Neural cell (in vitro differentiated cells): ENCODE data around the gene SAPCD1. TPM values are rescaled to one million over a fixed set of nuclear protein-coding genes. Genes with fewer than 3 reads are reported as not detected.

Source experiments
- H2AFZ ChIP-seq: fragments of 200-600, 300-800 bp; sonication (generic), shearing (Covaris generic); 2 replicates; pipeline ENCODE4 v1.6.0; 2014; ENCODE audit warnings: low read depth, mild to moderate bottlenecking, antibody characterized with exemption, low read length, moderate library complexity
- H3F3A ChIP-seq: fragments of 200-600 bp; shearing (Covaris generic); 2 replicates; pipeline ENCODE4 v1.6.1; 2016; ENCODE audit warnings: mild to moderate bottlenecking, moderate library complexity, mixed read lengths, antibody characterized with exemption, low read length; ENCODE audit not compliant: insufficient read depth, poor library complexity, severe bottlenecking
- H3K27ac ChIP-seq: fragments of 200-600, 300-800 bp; sonication (generic), shearing (Covaris generic); 2 replicates; pipeline ENCODE4 v1.5.1; 2014; ENCODE audit warnings: mild to moderate bottlenecking, low read length, moderate library complexity
- H3K27me3 ChIP-seq: fragments of 300-800, 200-600 bp; sonication (generic), shearing (Covaris generic); 2 replicates; pipeline ENCODE4 v1.6.0; 2014; ENCODE audit warnings: mild to moderate bottlenecking, low read depth, low read length, moderate library complexity; ENCODE audit not compliant: insufficient read depth
- H3K36me3 ChIP-seq: fragments of 300-800, 200-600 bp; sonication (generic), shearing (Covaris generic); 2 replicates; pipeline ENCODE4 v1.5.1; 2014; ENCODE audit warnings: mild to moderate bottlenecking, antibody characterized with exemption, low read length, moderate library complexity; ENCODE audit not compliant: insufficient read depth
- H3K4me2 ChIP-seq: fragments of 300-800, 200-600 bp; sonication (generic), shearing (Covaris generic); 2 replicates; pipeline ENCODE4 v1.6.0; 2014; ENCODE audit warnings: mild to moderate bottlenecking, low read length
- H3K4me3 ChIP-seq: fragments of 300-800, 200-600 bp; sonication (generic), shearing (Covaris generic); 2 replicates; pipeline ENCODE4 v1.5.1; 2014; ENCODE audit warnings: mild to moderate bottlenecking, low read length, moderate library complexity
- H3K79me2 ChIP-seq: fragments of 200-600 bp; shearing (Covaris generic); replicated peaks from 2 replicates; pipeline ENCODE4 v1.6.0; 2014; ENCODE audit warnings: mild to moderate bottlenecking, low read length, moderate library complexity; ENCODE audit not compliant: insufficient read depth
- H3K9ac ChIP-seq: fragments of 300-800, 200-600 bp; sonication (generic), shearing (Covaris generic); 2 replicates; pipeline ENCODE4 v1.6.1; 2016; ENCODE audit warnings: mild to moderate bottlenecking, low read length, mixed read lengths
- H3K9me2 ChIP-seq: fragments of 200-600 bp; shearing (Covaris generic); 2 replicates; pipeline ENCODE4 v1.6.1; 2016; ENCODE audit warnings: mild to moderate bottlenecking, low read length, mixed read lengths; ENCODE audit not compliant: insufficient read depth
- H3K9me3 ChIP-seq: fragments of 200-600, 300-800 bp; sonication (generic), shearing (Covaris generic); 2 replicates; pipeline ENCODE4 v1.6.1; 2016; ENCODE audit warnings: mild to moderate bottlenecking, mixed run types, low read length, moderate library complexity, mixed read lengths
- H4K20me1 ChIP-seq: fragments of 200-600 bp; shearing (Covaris generic); 2 replicates; pipeline ENCODE4 v1.6.1; 2016; ENCODE audit warnings: mild to moderate bottlenecking, mixed run types; ENCODE audit not compliant: insufficient read depth
- EP300 ChIP-seq: fragments of 450-650 bp; conservative IDR thresholded peaks from 2 replicates; pipeline ENCODE4 v1.6.1; 2014; ENCODE audit warnings: antibody characterized with exemption, mild to moderate bottlenecking, moderate library complexity; ENCODE audit not compliant: poor library complexity, severe bottlenecking
- EZH2 ChIP-seq: fragments of 200-600, 300-800 bp; shearing (Covaris generic), sonication (generic); IDR thresholded peaks from 2 replicates; pipeline ENCODE4 v1.6.1; 2014; ENCODE audit warnings: antibody characterized with exemption, low read length, borderline replicate concordance, mild to moderate bottlenecking; ENCODE audit not compliant: insufficient read depth, poor library complexity, severe bottlenecking
- MXI1 ChIP-seq: fragments of 450-650 bp; conservative IDR thresholded peaks from 2 replicates; pipeline ENCODE4 v1.6.1; 2014; ENCODE audit warnings: antibody characterized with exemption, mild to moderate bottlenecking; ENCODE audit not compliant: poor library complexity, severe bottlenecking
- POLR2AphosphoS5 ChIP-seq: IDR thresholded peaks from 2 replicates; pipeline ENCODE4 v1.6.1; 2012
- RAD21 ChIP-seq: fragments of 450-650 bp; conservative IDR thresholded peaks from 2 replicates; pipeline ENCODE4 v1.6.1; 2014; ENCODE audit warnings: antibody characterized with exemption, mild to moderate bottlenecking, moderate library complexity
- REST ChIP-seq: IDR thresholded peaks from 2 replicates; pipeline ENCODE4 v1.6.1; 2012; ENCODE audit warnings: borderline replicate concordance
- SMC3 ChIP-seq: fragments of 450-650 bp; conservative IDR thresholded peaks from 2 replicates; pipeline ENCODE4 v1.6.1; 2014; ENCODE audit warnings: antibody characterized with exemption, mild to moderate bottlenecking, moderate library complexity; ENCODE audit not compliant: poor library complexity
- TAF1 ChIP-seq: IDR thresholded peaks from 2 replicates; pipeline ENCODE4 v1.6.1; 2012; ENCODE audit warnings: low read depth
- polyA plus RNA-seq: library from polyadenylated mRNA; depleted of rRNA; stranded (reverse); fragments of >200 nt; gene quantifications from 2 replicates; pipeline ENCODE4 v1.2.3, GENCODE V29; 2014
- TF ChIP-seq, protein P1 (sequence below): fragments of 450-650 bp; IDR thresholded peaks from 2 replicates; pipeline ENCODE4 v1.5.1; 2014; ENCODE audit warnings: antibody characterized with exemption, mild to moderate bottlenecking, moderate library complexity; ENCODE audit not compliant: poor library complexity, severe bottlenecking

The SAPCD1 gene
- polyA plus RNA-seq, 1 donor from 2014 or later: not detected

- TF ChIP-seq EP300: no peak
- no peak for TF ChIP-seq REST
- Histone ChIP-seq H3K27me3 (no peaks in the 10 kb centered on the region), H3K4me3 (no peak overlapping the region), H3K4me2 (no peak overlapping the region), H4K20me1 (no peaks in the 10 kb centered on the region), H3K9me2 (no peaks in the 10 kb centered on the region), H2AFZ (no peak overlapping the region), H3K9me3 (no peaks in the 10 kb centered on the region), H3K36me3 (peaks cover 5% of the 10 kb centered on the region), H3K9ac (no peak overlapping the region), H3K79me2 (no peaks in the 10 kb centered on the region), H3K27ac (no peak overlapping the region), H3F3A (no peaks in the 10 kb centered on the region)
Measured at GRCh38 chr6:31778193-31778592, 15.7 kb downstream of the SAPCD1 start.

GRCh38 chr6:31778999-31779885, 16.8 kb downstream of the SAPCD1 start:
- H3K9me2 ChIP-seq: no peaks in the 10 kb centered on the region
- no peaks in the 10 kb centered on the region for H3K9me3 ChIP-seq
- H3K4me3 ChIP-seq: no peak overlapping the region
- TF ChIP-seq, protein P1, sequence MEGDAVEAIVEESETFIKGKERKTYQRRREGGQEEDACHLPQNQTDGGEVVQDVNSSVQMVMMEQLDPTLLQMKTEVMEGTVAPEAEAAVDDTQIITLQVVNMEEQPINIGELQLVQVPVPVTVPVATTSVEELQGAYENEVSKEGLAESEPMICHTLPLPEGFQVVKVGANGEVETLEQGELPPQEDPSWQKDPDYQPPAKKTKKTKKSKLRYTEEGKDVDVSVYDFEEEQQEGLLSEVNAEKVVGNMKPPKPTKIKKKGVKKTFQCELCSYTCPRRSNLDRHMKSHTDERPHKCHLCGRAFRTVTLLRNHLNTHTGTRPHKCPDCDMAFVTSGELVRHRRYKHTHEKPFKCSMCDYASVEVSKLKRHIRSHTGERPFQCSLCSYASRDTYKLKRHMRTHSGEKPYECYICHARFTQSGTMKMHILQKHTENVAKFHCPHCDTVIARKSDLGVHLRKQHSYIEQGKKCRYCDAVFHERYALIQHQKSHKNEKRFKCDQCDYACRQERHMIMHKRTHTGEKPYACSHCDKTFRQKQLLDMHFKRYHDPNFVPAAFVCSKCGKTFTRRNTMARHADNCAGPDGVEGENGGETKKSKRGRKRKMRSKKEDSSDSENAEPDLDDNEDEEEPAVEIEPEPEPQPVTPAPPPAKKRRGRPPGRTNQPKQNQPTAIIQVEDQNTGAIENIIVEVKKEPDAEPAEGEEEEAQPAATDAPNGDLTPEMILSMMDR: no peak
- TF ChIP-seq POLR2AphosphoS5 (no peak), MXI1 (no peak), SMC3 (no peak), EZH2 (no peak), EP300 (no peak), REST (no peak), TAF1 (no peak), RAD21 (no peak)
- H2AFZ ChIP-seq: no peak overlapping the region
- H3K27me3 ChIP-seq: no peaks in the 10 kb centered on the region
- H3K79me2 ChIP-seq: no peaks in the 10 kb centered on the region
- H3K4me2 ChIP-seq: no peak overlapping the region
- no peaks in the 10 kb centered on the region for H4K20me1 ChIP-seq
- H3F3A ChIP-seq: no peaks in the 10 kb centered on the region
- H3K27ac ChIP-seq: no peak overlapping the region
- no peak overlapping the region for H3K9ac ChIP-seq
- H3K36me3 ChIP-seq: peaks cover 8% of the 10 kb centered on the region
